ENCODE measurements around the gene AQP6.

Gene AQP6

GRCh38 chr12:49972641-49973360, at the start of gene AQP6:
TSS of gene AQP6 (plus strand) at chr12:49972947. CDS start at chr12:49973174, 227 bp downstream.
- DNase-seq (ENCODE audit: low spot score): no peak

GRCh38 chr12:49923035-49923644, 49.6 kb upstream of the AQP6 start:
- no peak for DNase-seq (ENCODE audit: low spot score)

GRCh38 chr12:49923880-49924556, 48.7 kb upstream of the AQP6 start:
- no peak for DNase-seq (ENCODE audit: low spot score)

- DNase-seq (ENCODE audit: low spot score): no peak
Observed at GRCh38 chr12:49924628-49925246, 48.0 kb upstream of the AQP6 start.

GRCh38 chr12:49925433-49926204, 47.1 kb upstream of the AQP6 start:
- DNase-seq (ENCODE audit: low spot score): no peak

GRCh38 chr12:49928471-49928870, 44.3 kb upstream of the AQP6 start:
- no peak for DNase-seq (ENCODE audit: low spot score)

- DNase-seq (ENCODE audit: low spot score): no peak
Observed at GRCh38 chr12:49929581-49929980, 43.2 kb upstream of the AQP6 start.

GRCh38 chr12:49930515-49931288, 42.0 kb upstream of the AQP6 start:
- DNase-seq (ENCODE audit: low spot score): no peak

- no peak for DNase-seq (ENCODE audit: low spot score)
Observed at GRCh38 chr12:49932023-49932422, 40.7 kb upstream of the AQP6 start.

GRCh38 chr12:49932533-49933130, 40.1 kb upstream of the AQP6 start:
- no peak for DNase-seq (ENCODE audit: low spot score)

GRCh38 chr12:49933796-49934195, 39.0 kb upstream of the AQP6 start:
- no peak for DNase-seq (ENCODE audit: low spot score)

GRCh38 chr12:49934505-49934904, 38.2 kb upstream of the AQP6 start:
- no peak for DNase-seq (ENCODE audit: low spot score)

- DNase-seq (ENCODE audit: low spot score): no peak
Observed at GRCh38 chr12:49936925-49937324, 35.8 kb upstream of the AQP6 start.

GRCh38 chr12:49937639-49938300, 35.0 kb upstream of the AQP6 start:
- DNase-seq (ENCODE audit: low spot score): no peak

- DNase-seq (ENCODE audit: low spot score): no peak
Observed at GRCh38 chr12:49939307-49939706, 33.4 kb upstream of the AQP6 start.

- DNase-seq (ENCODE audit: low spot score): no peak
Observed at GRCh38 chr12:49939707-49940106, 33.0 kb upstream of the AQP6 start.

GRCh38 chr12:49941556-49942511, 30.9 kb upstream of the AQP6 start:
- DNase-seq (ENCODE audit: low spot score): no peak

- DNase-seq (ENCODE audit: low spot score): no peak
Observed at GRCh38 chr12:49942512-49942893, 30.2 kb upstream of the AQP6 start.

Data from germinal center (tissue), 1 donor.